MM.1S (cell line): Measurements from ENCODE around the gene UBAC2.

Experiments
- DNase-seq: peaks from one replicate; pipeline ENCODE4 v3.0.0-alpha.2; 2015
- H2AFZ ChIP-seq: fragments of 300-600 bp; sonication (generic); 2 replicates; pipeline ENCODE4 v1.6.0; 2016; ENCODE audit warnings: antibody characterized with exemption, low read length
- H3F3A ChIP-seq: fragments of 300-600 bp; sonication (generic); 2 replicates; pipeline ENCODE4 v1.6.1; 2016; ENCODE audit warnings: mild to moderate bottlenecking, antibody characterized with exemption, low read length, moderate library complexity, mixed read lengths; ENCODE audit not compliant: insufficient read depth
- H3K27ac ChIP-seq: fragments of 300-600 bp; sonication (generic); 2 replicates; pipeline ENCODE4 v1.5.1; 2016; ENCODE audit warnings: mild to moderate bottlenecking, low read length
- H3K27me3 ChIP-seq: fragments of 300-600 bp; sonication (generic); replicated peaks from 2 replicates; pipeline ENCODE4 v1.6.0; 2016; ENCODE audit warnings: low read length; ENCODE audit not compliant: insufficient read depth
- H3K36me3 ChIP-seq: fragments of 300-600 bp; sonication (generic); replicated peaks from 2 replicates; pipeline ENCODE4 v1.6.1; 2016; ENCODE audit warnings: mild to moderate bottlenecking, low read length, mixed read lengths; ENCODE audit not compliant: insufficient read depth
- H3K4me1 ChIP-seq: fragments of 300-600 bp; sonication (generic); 2 replicates; pipeline ENCODE4 v1.6.1; 2016; ENCODE audit warnings: low read length, mixed read lengths
- H3K4me2 ChIP-seq: fragments of 300-600 bp; sonication (generic); 2 replicates; pipeline ENCODE4 v1.6.0; 2016; ENCODE audit warnings: low read depth, low read length
- H3K4me3 ChIP-seq: fragments of 300-600 bp; sonication (generic); 2 replicates; pipeline ENCODE4 v1.5.1; 2016; ENCODE audit warnings: low read length, mixed read lengths
- H3K79me2 ChIP-seq: fragments of 300-600 bp; sonication (generic); 2 replicates; pipeline ENCODE4 v1.6.1; 2016; ENCODE audit warnings: mixed run types, low read length, mixed read lengths
- H3K9ac ChIP-seq: fragments of 300-600 bp; sonication (generic); 2 replicates; pipeline ENCODE4 v1.6.1; 2016; ENCODE audit warnings: low read length, mixed read lengths
- H3K9me2 ChIP-seq: fragments of 300-600 bp; sonication (generic); replicated peaks from 2 replicates; pipeline ENCODE4 v1.6.1; 2016; ENCODE audit warnings: mild to moderate bottlenecking, low read length, mixed read lengths; ENCODE audit not compliant: insufficient read depth
- H3K9me3 ChIP-seq: fragments of 300-600 bp; sonication (generic); replicated peaks from 2 replicates; pipeline ENCODE4 v1.6.1; 2016; ENCODE audit warnings: mild to moderate bottlenecking, low read length, mixed read lengths; ENCODE audit not compliant: insufficient read depth
- H4K20me1 ChIP-seq: fragments of 300-600 bp; sonication (generic); 2 replicates; pipeline ENCODE4 v1.6.1; 2016; ENCODE audit warnings: mild to moderate bottlenecking, low read length, moderate library complexity, mixed read lengths; ENCODE audit not compliant: insufficient read depth
- EZH2 ChIP-seq: fragments of 300-600 bp; sonication (generic); optimal IDR thresholded peaks from 2 replicates; pipeline ENCODE3; 2017; ENCODE audit warnings: low read depth, mild to moderate bottlenecking, antibody characterized with exemption, low read length, mixed read lengths
- EZH2phosphoT487 ChIP-seq: fragments of 300-600 bp; sonication (generic); IDR thresholded peaks from 2 replicates; pipeline ENCODE4 v1.6.1; 2018; ENCODE audit warnings: antibody characterized with exemption, low read length
- TF ChIP-seq, protein P1 (sequence below): fragments of 300-600 bp; sonication (generic); IDR thresholded peaks from 2 replicates; pipeline ENCODE4 v1.5.1; 2016; ENCODE audit warnings: antibody characterized with exemption, low read length, mixed read lengths

The UBAC2 gene

DNA sequence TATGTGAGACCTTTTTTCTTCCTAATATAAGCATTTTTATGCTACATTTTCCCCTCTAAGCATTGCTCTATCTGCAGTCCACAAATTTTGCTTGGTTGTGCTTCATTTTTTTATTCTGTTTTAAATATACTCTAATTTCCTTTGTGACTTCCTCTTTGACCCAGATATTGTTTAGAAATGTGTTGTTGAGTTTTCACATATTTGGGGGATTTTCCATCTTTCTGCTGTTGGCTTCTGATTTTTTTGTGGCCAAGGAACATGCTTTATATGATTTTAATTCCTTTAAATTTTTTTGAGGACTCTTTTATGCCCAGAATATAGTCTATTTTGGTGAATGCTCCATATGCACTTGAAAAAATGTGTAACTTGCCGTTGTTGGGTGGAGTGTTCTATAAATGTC is 22.9 kb downstream of the UBAC2 start:
- Histone ChIP-seq H3K79me2 (peaks cover 46% of the 10 kb centered on the region), H3K36me3 (no peaks in the 10 kb centered on the region), H3K9me2 (no peaks in the 10 kb centered on the region), H3K4me1 (peaks cover 11% of the 10 kb centered on the region), H2AFZ (no peak overlapping the region), H3K27me3 (0 out of 2 replicates have a peak, but pooled peaks cover 3% of the 10 kb centered on the region), H3K4me2 (no peak overlapping the region), H4K20me1 (no peaks in the 10 kb centered on the region), H3K9me3 (no peaks in the 10 kb centered on the region), H3K9ac (no peak overlapping the region), H3F3A (peaks cover 2% of the 10 kb centered on the region; the same call in 1 of the 2 replicates), H3K27ac (no peak overlapping the region), H3K4me3 (no peak overlapping the region)
- no peak for TF ChIP-seq EZH2phosphoT487
- TF ChIP-seq, protein P1, sequence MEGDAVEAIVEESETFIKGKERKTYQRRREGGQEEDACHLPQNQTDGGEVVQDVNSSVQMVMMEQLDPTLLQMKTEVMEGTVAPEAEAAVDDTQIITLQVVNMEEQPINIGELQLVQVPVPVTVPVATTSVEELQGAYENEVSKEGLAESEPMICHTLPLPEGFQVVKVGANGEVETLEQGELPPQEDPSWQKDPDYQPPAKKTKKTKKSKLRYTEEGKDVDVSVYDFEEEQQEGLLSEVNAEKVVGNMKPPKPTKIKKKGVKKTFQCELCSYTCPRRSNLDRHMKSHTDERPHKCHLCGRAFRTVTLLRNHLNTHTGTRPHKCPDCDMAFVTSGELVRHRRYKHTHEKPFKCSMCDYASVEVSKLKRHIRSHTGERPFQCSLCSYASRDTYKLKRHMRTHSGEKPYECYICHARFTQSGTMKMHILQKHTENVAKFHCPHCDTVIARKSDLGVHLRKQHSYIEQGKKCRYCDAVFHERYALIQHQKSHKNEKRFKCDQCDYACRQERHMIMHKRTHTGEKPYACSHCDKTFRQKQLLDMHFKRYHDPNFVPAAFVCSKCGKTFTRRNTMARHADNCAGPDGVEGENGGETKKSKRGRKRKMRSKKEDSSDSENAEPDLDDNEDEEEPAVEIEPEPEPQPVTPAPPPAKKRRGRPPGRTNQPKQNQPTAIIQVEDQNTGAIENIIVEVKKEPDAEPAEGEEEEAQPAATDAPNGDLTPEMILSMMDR, result no peak
- TF ChIP-seq EZH2, result no peak
- no peak for DNase-seq

DNA sequence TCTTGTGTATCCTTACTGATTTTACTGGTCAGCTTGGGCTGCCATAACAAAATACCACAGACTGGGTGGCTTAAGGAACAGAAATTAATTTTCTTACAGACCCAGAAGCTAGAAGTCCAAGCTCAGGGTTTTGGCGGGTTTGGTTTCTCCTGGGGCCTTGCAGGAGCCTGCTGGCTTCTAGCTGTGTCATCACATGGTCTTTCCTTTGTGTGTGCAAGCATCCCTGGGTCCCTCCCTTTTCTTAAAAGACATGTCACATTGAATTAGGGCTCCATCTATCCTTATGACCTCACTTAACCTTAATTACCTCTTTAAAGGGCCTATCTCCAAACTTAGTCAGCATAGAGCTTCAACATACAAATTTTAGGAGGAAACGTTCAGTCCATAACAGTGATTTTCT is 23.4 kb downstream of the UBAC2 start:
- Histone ChIP-seq H3K4me1 (peaks cover 12% of the 10 kb centered on the region), H3K27ac (no peak overlapping the region), H3F3A (peaks cover 7% of the 10 kb centered on the region), H2AFZ (no peak overlapping the region), H4K20me1 (no peaks in the 10 kb centered on the region), H3K27me3 (0 out of 2 replicates have a peak, but pooled peaks cover 3% of the 10 kb centered on the region), H3K79me2 (peaks cover 42% of the 10 kb centered on the region), H3K36me3 (no peaks in the 10 kb centered on the region), H3K4me2 (no peak overlapping the region), H3K9me2 (no peaks in the 10 kb centered on the region), H3K9me3 (no peaks in the 10 kb centered on the region), H3K9ac (no peak overlapping the region), H3K4me3 (no peak overlapping the region)
- DNase-seq, result no peak
- TF ChIP-seq EZH2 (no peak), EZH2phosphoT487 (no peak)
- TF ChIP-seq, protein P1, result no peak

DNA sequence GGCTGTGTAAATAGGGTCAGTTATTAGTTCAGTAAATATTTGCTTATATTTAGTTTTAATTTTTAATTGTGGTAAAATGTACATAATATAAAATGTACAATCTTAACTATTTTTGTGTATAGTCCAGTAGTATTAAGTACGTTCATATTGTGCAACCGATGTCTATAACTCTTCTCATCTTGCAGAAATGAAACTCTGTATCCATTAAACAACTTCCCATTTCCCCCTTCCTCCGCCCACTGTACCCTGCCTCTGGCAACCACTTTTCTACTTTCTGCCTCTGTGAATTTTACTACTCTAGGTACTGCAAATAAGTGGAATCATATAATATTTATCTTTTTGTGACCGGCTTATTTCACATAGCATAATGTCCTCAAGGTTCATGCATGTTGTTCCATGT is 24.4 kb downstream of the UBAC2 start:
- H3K27ac ChIP-seq, result no peak overlapping the region
- H3K9me3 ChIP-seq, result no peaks in the 10 kb centered on the region
- H3K36me3 ChIP-seq, result no peaks in the 10 kb centered on the region
- H3K27me3 ChIP-seq, result 0 out of 2 replicates have a peak, but pooled peaks cover 3% of the 10 kb centered on the region
- peaks cover 47% of the 10 kb centered on the region for H3K79me2 ChIP-seq
- H3K9me2 ChIP-seq, result no peaks in the 10 kb centered on the region
- no peak overlapping the region for H3K9ac ChIP-seq
- no peak overlapping the region for H3K4me3 ChIP-seq
- peaks cover 22% of the 10 kb centered on the region for H3K4me1 ChIP-seq
- H3K4me2 ChIP-seq, result no peak overlapping the region
- no peak for DNase-seq
- no peaks in the 10 kb centered on the region for H4K20me1 ChIP-seq
- H2AFZ ChIP-seq, result no peak overlapping the region
- H3F3A ChIP-seq, result peaks cover 15% of the 10 kb centered on the region
- TF ChIP-seq EZH2, result no peak
- TF ChIP-seq, protein P1, result no peak
- TF ChIP-seq EZH2phosphoT487, result no peak
